GM12891 (cell line): Measurements from ENCODE around the gene CCDC88B.

Source experiments
- DNase-seq: peaks from one replicate; pipeline ENCODE4 v3.0.0; 2011; ENCODE audit warnings: low spot score; ENCODE audit not compliant: insufficient read length
- FAIRE-seq: peaks from 2 replicates; lab custom pipeline; 2011; peaks lifted over from hg19 to GRCh38; lab: Jason Lieb, UNC
- PAX5 ChIP-seq: IDR thresholded peaks from 2 replicates; pipeline ENCODE4 v1.6.1; 2011; ENCODE audit warnings: low read length, moderate library complexity, mild to moderate bottlenecking; ENCODE audit not compliant: insufficient read depth, severe bottlenecking
- POLR2A ChIP-seq: IDR thresholded peaks from 2 replicates; pipeline ENCODE4 v1.6.1; 2011; ENCODE audit warnings: low read depth, low read length, control low read depth
- POLR2AphosphoS5 ChIP-seq: IDR thresholded peaks from 2 replicates; pipeline ENCODE4 v1.6.1; 2011; ENCODE audit warnings: low read depth, low read length, control low read depth
- POU2F2 ChIP-seq: IDR thresholded peaks from 2 replicates; pipeline ENCODE4 v1.6.1; 2011; ENCODE audit warnings: low read depth, mild to moderate bottlenecking, control low read depth, low read length, moderate library complexity
- SPI1 ChIP-seq: IDR thresholded peaks from 2 replicates; pipeline ENCODE4 v1.6.1; 2011; ENCODE audit warnings: low read depth, low read length, control low read depth
- TAF1 ChIP-seq: IDR thresholded peaks from 2 replicates; pipeline ENCODE4 v1.6.1; 2011; ENCODE audit warnings: low read depth, low read length, control low read depth

CCDC88B gene

GRCh38 chr11:64333556-64333955, 6.4 kb upstream of the CCDC88B start:
- no peak for TF ChIP-seq PAX5
- TF ChIP-seq POU2F2 = no peak
- no peak for TF ChIP-seq SPI1
- TF ChIP-seq TAF1 = no peak
- TF ChIP-seq POLR2A = no peak
- TF ChIP-seq POLR2AphosphoS5 = no peak
- no peak for DNase-seq
- no peak for FAIRE-seq

GRCh38 chr11:64334764-64335735, 5.0 kb upstream of the CCDC88B start:
- peak; percentile 90 for DNase-seq
- FAIRE-seq = peak; percentile 88
- TF ChIP-seq POU2F2 (peak; percentile 94), SPI1 (no peak), POLR2A (no peak), POLR2AphosphoS5 (no peak), PAX5 (peak; percentile 90), TAF1 (no peak)

GRCh38 chr11:64337538-64338249, 2.3 kb upstream of the CCDC88B start:
- TF ChIP-seq TAF1 (no peak), POLR2AphosphoS5 (no peak), PAX5 (no peak), POU2F2 (no peak), SPI1 (no peak), POLR2A (no peak)
- FAIRE-seq = no peak
- DNase-seq = no peak

- DNase-seq (no peak), FAIRE-seq (no peak)
- TF ChIP-seq PAX5 (no peak), TAF1 (no peak), POLR2AphosphoS5 (no peak), POU2F2 (no peak), POLR2A (no peak), SPI1 (no peak)
Measured at GRCh38 chr11:64338716-64339115, 1.3 kb upstream of the CCDC88B start.

- FAIRE-seq (no peak), DNase-seq (no peak)
- no peak for TF ChIP-seq POLR2A
- no peak for TF ChIP-seq TAF1
- TF ChIP-seq POLR2AphosphoS5 = no peak
- TF ChIP-seq SPI1 = no peak
- TF ChIP-seq POU2F2 = no peak
- no peak for TF ChIP-seq PAX5
Measured at GRCh38 chr11:64339286-64339685, 718 bp upstream of the CCDC88B start.

GRCh38 chr11:64340671-64341335, 799 bp downstream of the CCDC88B start:
- FAIRE-seq (peak; percentile 89), DNase-seq (no peak)
- TF ChIP-seq PAX5 (no peak), POU2F2 (no peak), POLR2AphosphoS5 (no peak), POLR2A (no peak)

- no peak for FAIRE-seq
- DNase-seq = no peak
- TF ChIP-seq POLR2AphosphoS5 (no peak), PAX5 (no peak), SPI1 (no peak), POU2F2 (no peak), POLR2A (no peak)
Measured at GRCh38 chr11:64341429-64341828, 1.4 kb downstream of the CCDC88B start.

GRCh38 chr11:64341851-64342791, 2.1 kb downstream of the CCDC88B start:
- FAIRE-seq = peak; percentile 89
- TF ChIP-seq PAX5 = no peak

More at GRCh38 chr11:64341851-64342791, 2.1 kb downstream of the CCDC88B start:
- peak; percentile 100 for DNase-seq
